IMR-90 (cell line): ENCODE results near the gene KRTAP5-1. TPM values are rescaled to one million over a fixed set of nuclear protein-coding genes. Genes with fewer than 3 reads are reported as not detected.

Experiments used
- ATAC-seq: fragments of 200-7000 bp; cut with Tn5 transposase; 2 replicates; pipeline ENCODE4 v1.9.1; 2020; ENCODE audit warnings: low read depth, mild to moderate bottlenecking, moderate library complexity
- BruUV-seq: library from RNA; stranded (reverse); fragments of 400-500 nt; replicated peaks from 2 replicates; lab custom pipeline; 2021; lab: Mats Ljungman, UMichigan
- CTCF ChIA-PET: fragments of 300-600 bp; formaldehyde crosslinking; extraction: SDS; loops from one replicate; lab custom pipeline; 2021; ENCODE audit warnings: antibody characterized with exemption; lab: Yijun Ruan, JAX
- POLR2A ChIA-PET: fragments of 300-600 bp; sonication (Branson Sonifier 250); formaldehyde crosslinking; loops from one replicate; lab custom pipeline; 2022; ENCODE audit warnings: antibody characterized with exemption; ENCODE audit not compliant: unreplicated experiment; lab: Charles Lee
- DNase-seq: peaks from one replicate; pipeline ENCODE4 v3.0.0; 2013
- H2AFZ ChIP-seq: replicated peaks from 2 replicates; pipeline ENCODE3; 2013; ENCODE audit warnings: low read length, mild to moderate bottlenecking; ENCODE audit not compliant: poor library complexity
- H2AK5ac ChIP-seq: 2 replicates; pipeline ENCODE4 v1.6.1; 2013; ENCODE audit warnings: low read depth, low read length, inconsistent platforms
- H2AK9ac ChIP-seq: replicated peaks from 2 replicates; pipeline ENCODE3; 2013; ENCODE audit warnings: mild to moderate bottlenecking, low read depth, low read length, moderate library complexity; ENCODE audit not compliant: poor library complexity
- H2BK120ac ChIP-seq: 2 replicates; pipeline ENCODE4 v1.6.1; 2013; ENCODE audit warnings: low read depth, low read length, inconsistent platforms
- H2BK15ac ChIP-seq: 3 replicates; pipeline ENCODE4 v1.6.1; 2013; ENCODE audit warnings: low read depth, low read length, inconsistent platforms
- H2BK20ac ChIP-seq: 2 replicates; pipeline ENCODE4 v1.6.1; 2013; ENCODE audit warnings: low read depth, mild to moderate bottlenecking, inconsistent platforms, low read length, moderate library complexity
- H2BK5ac ChIP-seq: 2 replicates; pipeline ENCODE4 v1.6.1; 2013; ENCODE audit warnings: mild to moderate bottlenecking, low read depth, low read length, inconsistent platforms; ENCODE audit not compliant: poor library complexity, severe bottlenecking
- H3K14ac ChIP-seq: replicated peaks from 2 replicates; pipeline ENCODE4 v1.6.1; 2013; ENCODE audit warnings: low read depth, low read length, inconsistent platforms
- H3K18ac ChIP-seq: 2 replicates; pipeline ENCODE4 v1.6.1; 2013; ENCODE audit warnings: low read depth, low read length, control low read depth
- H3K23ac ChIP-seq: 2 replicates; pipeline ENCODE4 v1.6.1; 2013; ENCODE audit warnings: low read depth, low read length, inconsistent platforms
- H3K27ac ChIP-seq: 2 replicates; pipeline ENCODE4 v1.5.1; 2013; ENCODE audit warnings: mild to moderate bottlenecking, control low read depth, low read length; ENCODE audit not compliant: insufficient read depth
- H3K27me3 ChIP-seq: 2 replicates; pipeline ENCODE4 v1.6.1; 2013; ENCODE audit warnings: low read length; ENCODE audit not compliant: control insufficient read depth, insufficient read depth
- H3K36me3 ChIP-seq: 2 replicates; pipeline ENCODE4 v1.6.1; 2013; ENCODE audit warnings: low read length, mixed read lengths; ENCODE audit not compliant: control insufficient read depth, insufficient read depth
- H3K4ac ChIP-seq: 2 replicates; pipeline ENCODE4 v1.6.1; 2013; ENCODE audit warnings: low read depth, low read length, inconsistent platforms
- H3K4me1 ChIP-seq: 2 replicates; pipeline ENCODE4 v1.6.1; 2013; ENCODE audit warnings: low read length, mixed read lengths; ENCODE audit not compliant: control insufficient read depth, insufficient read depth
- H3K4me2 ChIP-seq: 2 replicates; pipeline ENCODE4 v1.6.1; 2013; ENCODE audit warnings: low read depth, mild to moderate bottlenecking, control low read depth, low read length, moderate library complexity
- H3K4me3 ChIP-seq: 2 replicates; pipeline ENCODE4 v1.5.1; 2013; ENCODE audit warnings: low read depth, mild to moderate bottlenecking, control low read depth, low read length, moderate library complexity; ENCODE audit not compliant: insufficient read depth
- H3K56ac ChIP-seq: 2 replicates; pipeline ENCODE4 v1.6.1; 2013; ENCODE audit warnings: low read length, inconsistent platforms; ENCODE audit not compliant: insufficient read depth; ENCODE audit errors: extremely low read depth
- H3K79me1 ChIP-seq, 2 experiments: 2 replicates each; pipeline ENCODE4 v1.6.1; 2013; ENCODE audit warnings: low read length in 2 of 2, inconsistent platforms in 1 of 2, low read depth in 1 of 2
- H3K9ac ChIP-seq: 2 replicates; pipeline ENCODE4 v1.6.1; 2013; ENCODE audit warnings: low read depth, low read length, control low read depth
- H3K9me1 ChIP-seq: 2 replicates; pipeline ENCODE4 v1.6.1; 2013; ENCODE audit warnings: low read length, inconsistent platforms; ENCODE audit not compliant: insufficient read depth
- H3K9me3 ChIP-seq: 2 replicates; pipeline ENCODE4 v1.6.1; 2013; ENCODE audit warnings: low read length; ENCODE audit not compliant: control insufficient read depth, insufficient read depth
- H4K20me1 ChIP-seq: 2 replicates; pipeline ENCODE4 v1.6.1; 2013; ENCODE audit warnings: low read length, inconsistent platforms; ENCODE audit not compliant: insufficient read depth
- H4K5ac ChIP-seq: 2 replicates; pipeline ENCODE4 v1.6.1; 2013; ENCODE audit warnings: mild to moderate bottlenecking, low read depth, low read length, control low read depth
- H4K8ac ChIP-seq, 2 experiments: 2 replicates each; pipeline ENCODE4 v1.6.1; 2013; ENCODE audit warnings: low read depth in 2 of 2, low read length in 2 of 2, control low read depth in 1 of 2, inconsistent platforms in 1 of 2
- H4K91ac ChIP-seq: 2 replicates; pipeline ENCODE4 v1.6.1; 2013; ENCODE audit warnings: low read depth, low read length, inconsistent platforms; ENCODE audit not compliant: insufficient read depth
- BHLHE40 ChIP-seq: fragments of 150-350 bp; IDR thresholded peaks from 2 replicates; pipeline ENCODE4 v1.6.1; 2016; ENCODE audit warnings: mild to moderate bottlenecking, low read depth, low read length
- CEBPB ChIP-seq: IDR thresholded peaks from 2 replicates; pipeline ENCODE4 v1.6.1; 2012; ENCODE audit warnings: low read depth, low read length, improper control_type of control experiment
- CHD1 ChIP-seq: IDR thresholded peaks from 2 replicates; pipeline ENCODE4 v1.6.1; 2012; ENCODE audit warnings: low read depth, low read length, improper control_type of control experiment
- FOS ChIP-seq: fragments of 150-350 bp; IDR thresholded peaks from 2 replicates; pipeline ENCODE4 v1.6.1; 2016; ENCODE audit warnings: low read depth, low read length
- MAFK ChIP-seq: IDR thresholded peaks from 2 replicates; pipeline ENCODE4 v1.6.1; 2012; ENCODE audit warnings: low read depth, low read length, improper control_type of control experiment
- MAZ ChIP-seq: IDR thresholded peaks from 2 replicates; pipeline ENCODE4 v1.6.1; 2012; ENCODE audit warnings: low read depth, mild to moderate bottlenecking, low read length, improper control_type of control experiment, moderate library complexity, borderline replicate concordance
- MXI1 ChIP-seq: IDR thresholded peaks from 2 replicates; pipeline ENCODE4 v1.6.1; 2012; ENCODE audit warnings: low read depth, mild to moderate bottlenecking, low read length, moderate library complexity, borderline replicate concordance
- NFE2L2 ChIP-seq: fragments of 150-350 bp; IDR thresholded peaks from 2 replicates; pipeline ENCODE4 v1.6.1; 2016; ENCODE audit warnings: low read depth, mild to moderate bottlenecking, low read length
- POLR2A ChIP-seq: IDR thresholded peaks from 2 replicates; pipeline ENCODE4 v1.6.1; 2012; ENCODE audit warnings: mild to moderate bottlenecking, low read depth, low read length
- RAD21 ChIP-seq: IDR thresholded peaks from 2 replicates; pipeline ENCODE4 v1.6.1; 2012; ENCODE audit warnings: low read length, improper control_type of control experiment
- RCOR1 ChIP-seq: IDR thresholded peaks from 2 replicates; pipeline ENCODE4 v1.6.1; 2012; ENCODE audit warnings: mild to moderate bottlenecking, low read length, improper control_type of control experiment; ENCODE audit not compliant: insufficient replicate concordance
- RFX5 ChIP-seq: IDR thresholded peaks from 2 replicates; pipeline ENCODE4 v1.8.0; 2012; ENCODE audit warnings: low read depth, mild to moderate bottlenecking, low read length, moderate library complexity
- SMC3 ChIP-seq: fragments of 150-350 bp; IDR thresholded peaks from 2 replicates; pipeline ENCODE4 v1.6.1; 2016; ENCODE audit warnings: low read depth, mild to moderate bottlenecking, antibody characterized with exemption, low read length, moderate library complexity
- WGBS, 2 experiments: methylation state at CpG; one replicate each; pipeline versions ENCODE4 v1.1.5 to v1.1.7; 2013; ENCODE audit warnings: missing lambda C conversion rate in 2 of 2; ENCODE audit not compliant: insufficient read length in 1 of 2; ENCODE audit errors: extremely low coverage in 2 of 2; 5-methylcytosine and 5-hydroxymethylcytosine counted together
- dilution Hi-C: fragments of 300-500 bp; cut with HindIII; formaldehyde crosslinking; loops from one replicate; pipeline ENCODE4 v1.14.3; 2018; ENCODE audit warnings: low sequenced_read_pairs; ENCODE audit not compliant: unreplicated experiment
- in situ Hi-C: fragments of 300-500 bp; cut with MboI; formaldehyde crosslinking; loops from 3 replicates; pipeline ENCODE4 v1.14.3; 2019; ENCODE audit warnings: low sequenced_read_pairs, inconsistent platforms, mixed read lengths
- intact Hi-C: fragments of 100-400 bp; cut with micrococcal nuclease; formaldehyde crosslinking; loops from 2 replicates; pipeline ENCODE4 v1.10.0; 2022
- polyA plus RNA-seq, 3 experiments: library from polyadenylated mRNA; depleted of rRNA; stranded (reverse); fragments of >200 nt; gene quantifications; 2 replicates each; pipeline ENCODE4 v1.2.3, GENCODE V29; 2012; ENCODE audit warnings: low replicate concordance in 1 of 3
- total RNA-seq: library from RNA; depleted of rRNA; stranded (reverse); fragments of >200 nt; gene quantifications from 2 replicates; pipeline ENCODE4 v1.2.3, GENCODE V29; 2012
- TF ChIP-seq, protein P1 (sequence below): fragments of 150-350 bp; IDR thresholded peaks from 2 replicates; pipeline ENCODE4 v1.6.1; 2017; ENCODE audit warnings: mild to moderate bottlenecking, antibody characterized with exemption, low read length, low read depth
- TF ChIP-seq, protein P2 (sequence below): conservative IDR thresholded peaks from 2 replicates; pipeline ENCODE4 v1.5.1; 2012; ENCODE audit warnings: mild to moderate bottlenecking, low read depth, low read length, improper control_type of control experiment
- TF ChIP-seq, protein P3 (sequence below): fragments of 150-350 bp; IDR thresholded peaks from 2 replicates; pipeline ENCODE4 v1.6.1; 2016; ENCODE audit warnings: low read depth, mild to moderate bottlenecking, low read length, moderate library complexity, borderline replicate concordance

The KRTAP5-1 gene
- total and polyA plus RNA-seq, 2 of the 4 experiments (the other 2 are of a cell fraction): not detected

DNA sequence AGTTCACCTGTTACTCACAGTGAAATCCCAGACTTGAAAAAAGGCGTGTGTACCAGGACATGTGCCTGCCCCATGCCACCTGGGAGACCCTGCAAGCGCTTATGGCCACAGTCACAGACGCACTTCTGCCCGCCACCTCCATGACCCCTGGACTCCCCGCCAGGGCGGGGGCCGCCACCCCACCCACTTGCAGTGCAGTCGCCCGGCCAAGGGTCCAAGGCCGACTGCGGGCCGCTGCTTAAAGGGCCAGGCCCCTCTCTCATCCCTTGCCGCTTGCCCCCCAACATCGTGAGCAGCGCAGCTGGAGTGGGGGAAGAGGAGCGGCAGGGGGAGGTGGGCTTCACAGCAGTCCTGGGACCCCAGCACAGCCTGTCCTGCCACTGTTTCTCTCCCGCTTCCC, 23.8 kb downstream of the KRTAP5-1 start:
- H2BK5ac ChIP-seq: no peak overlapping the region
- H3K4me2 ChIP-seq: no peak overlapping the region
- no peaks in the 10 kb centered on the region for H3K9me3 ChIP-seq
- H2AK5ac ChIP-seq: no peak overlapping the region
- H3K56ac ChIP-seq: no peak overlapping the region
- CTCF ChIA-PET: no interaction called here
- no peaks in the 10 kb centered on the region for H3K27me3 ChIP-seq
- in situ Hi-C loops (no loop called here), dilution Hi-C loops (no loop called here), intact Hi-C loops (no loop called here)
- no peak overlapping the region for H4K8ac ChIP-seq
- H4K5ac ChIP-seq: no peak overlapping the region
- POLR2A ChIA-PET: no interaction called here
- no peak overlapping the region for H2BK20ac ChIP-seq
- no peak overlapping the region for H3K18ac ChIP-seq
- WGBS, 2 experiments: 78% methylated on average over 4 of the region's 17 CpGs; no CpG with 5 or more reads in 1 of the 2 experiments
- H2AFZ ChIP-seq: no peak overlapping the region
- no peak overlapping the region for H3K9ac ChIP-seq
- TF ChIP-seq, protein P1, sequence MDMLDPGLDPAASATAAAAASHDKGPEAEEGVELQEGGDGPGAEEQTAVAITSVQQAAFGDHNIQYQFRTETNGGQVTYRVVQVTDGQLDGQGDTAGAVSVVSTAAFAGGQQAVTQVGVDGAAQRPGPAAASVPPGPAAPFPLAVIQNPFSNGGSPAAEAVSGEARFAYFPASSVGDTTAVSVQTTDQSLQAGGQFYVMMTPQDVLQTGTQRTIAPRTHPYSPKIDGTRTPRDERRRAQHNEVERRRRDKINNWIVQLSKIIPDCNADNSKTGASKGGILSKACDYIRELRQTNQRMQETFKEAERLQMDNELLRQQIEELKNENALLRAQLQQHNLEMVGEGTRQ: no peak
- TF ChIP-seq POLR2A (no peak), MXI1 (no peak), RCOR1 (no peak), BHLHE40 (no peak), RAD21 (no peak), SMC3 (no peak), CEBPB (no peak), MAFK (no peak), RFX5 (no peak), NFE2L2 (no peak), CHD1 (no peak), FOS (no peak), MAZ (no peak)
- TF ChIP-seq, protein P2, sequence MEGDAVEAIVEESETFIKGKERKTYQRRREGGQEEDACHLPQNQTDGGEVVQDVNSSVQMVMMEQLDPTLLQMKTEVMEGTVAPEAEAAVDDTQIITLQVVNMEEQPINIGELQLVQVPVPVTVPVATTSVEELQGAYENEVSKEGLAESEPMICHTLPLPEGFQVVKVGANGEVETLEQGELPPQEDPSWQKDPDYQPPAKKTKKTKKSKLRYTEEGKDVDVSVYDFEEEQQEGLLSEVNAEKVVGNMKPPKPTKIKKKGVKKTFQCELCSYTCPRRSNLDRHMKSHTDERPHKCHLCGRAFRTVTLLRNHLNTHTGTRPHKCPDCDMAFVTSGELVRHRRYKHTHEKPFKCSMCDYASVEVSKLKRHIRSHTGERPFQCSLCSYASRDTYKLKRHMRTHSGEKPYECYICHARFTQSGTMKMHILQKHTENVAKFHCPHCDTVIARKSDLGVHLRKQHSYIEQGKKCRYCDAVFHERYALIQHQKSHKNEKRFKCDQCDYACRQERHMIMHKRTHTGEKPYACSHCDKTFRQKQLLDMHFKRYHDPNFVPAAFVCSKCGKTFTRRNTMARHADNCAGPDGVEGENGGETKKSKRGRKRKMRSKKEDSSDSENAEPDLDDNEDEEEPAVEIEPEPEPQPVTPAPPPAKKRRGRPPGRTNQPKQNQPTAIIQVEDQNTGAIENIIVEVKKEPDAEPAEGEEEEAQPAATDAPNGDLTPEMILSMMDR: no peak
- TF ChIP-seq, protein P3, sequence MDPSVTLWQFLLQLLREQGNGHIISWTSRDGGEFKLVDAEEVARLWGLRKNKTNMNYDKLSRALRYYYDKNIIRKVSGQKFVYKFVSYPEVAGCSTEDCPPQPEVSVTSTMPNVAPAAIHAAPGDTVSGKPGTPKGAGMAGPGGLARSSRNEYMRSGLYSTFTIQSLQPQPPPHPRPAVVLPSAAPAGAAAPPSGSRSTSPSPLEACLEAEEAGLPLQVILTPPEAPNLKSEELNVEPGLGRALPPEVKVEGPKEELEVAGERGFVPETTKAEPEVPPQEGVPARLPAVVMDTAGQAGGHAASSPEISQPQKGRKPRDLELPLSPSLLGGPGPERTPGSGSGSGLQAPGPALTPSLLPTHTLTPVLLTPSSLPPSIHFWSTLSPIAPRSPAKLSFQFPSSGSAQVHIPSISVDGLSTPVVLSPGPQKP: no peak
- no peak for ATAC-seq
- no peak overlapping the region for H2BK120ac ChIP-seq
- no peak overlapping the region for H3K14ac ChIP-seq
- no peak overlapping the region for H3K27ac ChIP-seq
- DNase-seq: no peak
- H2AK9ac ChIP-seq: peak overlapping the region; percentile 16
- H3K4me3 ChIP-seq: no peak overlapping the region
- H2BK15ac ChIP-seq: no peak overlapping the region
- no TSS peak for BruUV-seq
- H3K4ac ChIP-seq: no peak overlapping the region
- no peak overlapping the region for H4K91ac ChIP-seq
- peaks cover 23% of the 10 kb centered on the region for H3K9me1 ChIP-seq
- peaks cover 40% of the 10 kb centered on the region for H4K20me1 ChIP-seq
- peaks cover 29% of the 10 kb centered on the region for H3K4me1 ChIP-seq
- peaks cover 4 to 31% of the 10 kb centered on the region in 2 experiments; a peak in 2 of 4 replicates for H3K79me1 ChIP-seq
- peaks cover 16% of the 10 kb centered on the region for H3K36me3 ChIP-seq
- H3K23ac ChIP-seq: no peak overlapping the region
